HFFc6 (cell line): ENCODE measurements around the gene KLC4. TPM values are rescaled to one million over a fixed set of nuclear protein-coding genes. Genes with fewer than 3 reads are reported as not detected.
"Not testable (repeated sequence)": the region's sequence is repeated elsewhere in the genome, so short reads cannot be mapped to it uniquely, and the experiment has no call there.

ENCODE experiments used
- DNase-seq: peaks from one replicate; pipeline ENCODE4 v3.0.0-alpha.2; 2018
- H3K27ac Mint-ChIP-seq: 2 replicates; pipeline ENCODE4 v1.8.0; 2020; ENCODE audit warnings: mild to moderate bottlenecking, mixed read lengths
- H3K27me3 Mint-ChIP-seq: 2 replicates; pipeline ENCODE4 v1.8.0; 2021; ENCODE audit warnings: mild to moderate bottlenecking, moderate library complexity, mixed read lengths; ENCODE audit not compliant: insufficient read depth
- H3K36me3 Mint-ChIP-seq: 2 replicates; pipeline ENCODE4 v1.8.0; 2021; ENCODE audit warnings: low read depth, mixed read lengths
- H3K4me1 Mint-ChIP-seq: 2 replicates; pipeline ENCODE4 v1.8.0; 2020; ENCODE audit warnings: low read depth, mixed read lengths
- H3K4me3 Mint-ChIP-seq: 2 replicates; pipeline ENCODE4 v1.8.0; 2020; ENCODE audit warnings: mild to moderate bottlenecking, moderate library complexity, mixed read lengths
- H3K9me3 Mint-ChIP-seq: 2 replicates; pipeline ENCODE4 v1.8.0; 2020; ENCODE audit warnings: mild to moderate bottlenecking, mixed read lengths
- CTCF ChIP-seq: fragments of 200-600 bp; sonication (generic); IDR thresholded peaks from 2 replicates; pipeline ENCODE4 v1.5.0; 2021; ENCODE audit warnings: antibody characterized with exemption, mild to moderate bottlenecking
- total RNA-seq, 6 experiments: library from RNA; stranded (reverse); fragmentation: NEBNext Ultra II Directional; extraction: Animal tissue kit (Norgen Biotek cat#: 25700); gene quantifications; 2 replicates in 1 of 6; 3 replicates in 5 of 6; pipeline ENCODE4 v1.2.3, GENCODE V29; 2021

KLC4 gene
- total RNA-seq, 6 experiments from 2014 or later, result 10.7 to 12.6 (median 11.8) TPM

DNA sequence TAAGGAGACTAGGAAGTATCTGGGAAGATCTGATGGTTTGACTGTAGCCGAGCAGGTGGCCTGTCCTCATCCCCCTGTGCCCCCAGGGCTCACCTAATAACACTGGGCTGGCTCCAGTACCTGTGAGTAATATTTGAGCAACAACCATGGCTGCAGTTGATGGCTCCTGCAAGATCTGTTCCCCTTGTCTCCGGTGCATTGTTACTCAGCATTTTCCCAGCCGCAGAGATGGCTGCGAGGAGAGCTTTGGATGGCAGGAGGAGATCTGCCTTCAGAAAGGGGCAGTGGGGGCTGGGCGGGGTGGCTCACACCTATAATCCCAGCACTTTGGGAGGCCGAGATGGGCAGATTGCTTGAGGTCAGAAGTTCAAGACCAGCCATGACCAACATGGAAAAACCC is 55.9 kb downstream of the KLC4 start:
- no peaks in the 10 kb centered on the region for H3K9me3 Mint-ChIP-seq
- H3K4me3 Mint-ChIP-seq, result no peak overlapping the region
- H3K27ac Mint-ChIP-seq, result peak overlapping the region; percentile 95
- no peaks in the 10 kb centered on the region for H3K36me3 Mint-ChIP-seq
- H3K27me3 Mint-ChIP-seq, result peaks cover 5% of the 10 kb centered on the region
- H3K4me1 Mint-ChIP-seq, result peaks cover 48% of the 10 kb centered on the region
- TF ChIP-seq CTCF, result no peak
- no peak for DNase-seq

DNA sequence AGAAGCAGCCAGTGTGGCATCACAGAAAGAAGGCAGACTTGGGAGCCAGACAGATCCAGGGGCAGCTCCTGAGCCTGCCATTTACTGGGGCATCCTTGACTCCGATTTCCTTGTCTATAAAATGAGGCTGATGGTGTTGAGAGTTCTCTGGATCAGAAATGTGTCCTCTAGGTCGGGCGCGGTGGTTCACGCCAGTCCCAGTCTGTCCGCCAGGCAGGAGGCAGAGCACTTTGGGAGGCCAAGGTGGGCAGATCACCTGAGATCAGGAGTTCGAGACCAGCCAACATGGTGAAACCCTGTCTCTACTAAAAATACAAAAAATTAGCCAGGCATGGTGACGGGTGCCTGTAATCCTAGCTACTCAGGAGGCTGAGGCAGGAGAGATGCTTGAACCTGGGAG is 58.0 kb downstream of the KLC4 start:
- H3K4me3 Mint-ChIP-seq, DNase-seq, H3K36me3 Mint-ChIP-seq, H3K9me3 Mint-ChIP-seq, H3K27me3 Mint-ChIP-seq: not testable (repeated sequence)
- Mint-ChIP-seq H3K4me1 (peaks cover 69% of the 10 kb centered on the region), H3K27ac (peak overlapping the region; percentile 95)

GRCh38 chr6:43119482-43119881 is 60.1 kb downstream of the KLC4 start:
- DNase-seq, result no peak
- Mint-ChIP-seq H3K36me3 (no peaks in the 10 kb centered on the region), H3K27me3 (peaks cover 7% of the 10 kb centered on the region), H3K9me3 (no peaks in the 10 kb centered on the region), H3K4me1 (peaks cover 80% of the 10 kb centered on the region), H3K27ac (peak overlapping the region; percentile 97), H3K4me3 (no peak overlapping the region)
- no peak for TF ChIP-seq CTCF

GRCh38 chr6:43120101-43120763 is 60.8 kb downstream of the KLC4 start:
- Mint-ChIP-seq H3K4me3 (peak overlapping the region; percentile 79), H3K9me3 (no peaks in the 10 kb centered on the region), H3K27me3 (peaks cover 9% of the 10 kb centered on the region), H3K36me3 (no peaks in the 10 kb centered on the region), H3K27ac (peak overlapping the region; percentile 97), H3K4me1 (peaks cover 81% of the 10 kb centered on the region)
- no peak for DNase-seq
- no peak for TF ChIP-seq CTCF

DNA sequence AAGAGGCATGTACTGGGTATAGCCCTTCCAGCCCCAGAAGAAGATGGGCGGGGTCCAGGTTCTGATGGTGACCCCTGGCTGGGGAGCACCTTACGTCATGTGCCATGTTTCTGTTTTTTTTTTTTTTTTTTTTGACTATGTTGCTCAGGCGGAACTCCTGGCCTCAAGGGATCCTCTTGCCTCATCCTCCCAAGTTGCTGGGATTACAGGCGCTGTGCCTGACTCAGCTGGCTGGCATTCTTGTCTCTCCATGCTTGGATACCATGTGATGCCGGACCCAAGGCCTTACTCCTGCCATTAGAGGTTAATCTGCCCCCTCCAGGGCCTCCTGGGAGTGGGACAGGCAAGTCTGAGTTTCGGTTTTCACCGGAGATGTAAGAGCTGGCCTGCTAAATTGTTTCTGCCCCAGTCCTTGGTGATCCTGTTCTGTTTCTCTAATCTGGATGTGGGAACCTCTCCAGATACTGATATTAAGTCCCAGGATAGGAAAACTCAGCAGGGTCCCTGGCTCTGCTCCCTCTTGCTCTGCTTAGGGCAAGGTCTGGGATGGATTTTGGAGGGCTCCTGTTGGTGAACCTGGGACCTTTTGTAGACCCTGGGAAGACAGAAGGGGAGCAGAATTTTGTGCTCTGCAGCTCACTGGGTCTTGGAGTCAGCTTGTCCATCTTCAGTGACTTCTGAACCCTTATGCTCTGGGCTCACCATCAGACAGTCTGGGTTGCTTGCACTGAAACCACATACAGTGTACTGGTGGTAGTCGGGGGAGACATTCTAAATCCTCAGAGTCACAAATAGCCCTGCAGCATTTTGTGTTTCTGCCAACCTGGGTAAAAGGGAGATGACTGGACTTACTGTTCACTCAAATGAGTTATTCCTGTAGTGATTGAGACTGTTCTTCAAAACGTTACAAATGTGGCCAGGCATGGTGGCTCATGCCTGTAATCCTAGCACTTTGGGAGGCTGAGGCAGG is 61.8 kb downstream of the KLC4 start:
- Mint-ChIP-seq H3K27me3 (peaks cover 7% of the 10 kb centered on the region), H3K36me3 (peaks cover under 1% of the 10 kb centered on the region; the same call in 1 of the 2 replicates), H3K4me3 (peak overlapping the region; percentile 79), H3K27ac (peak overlapping the region; percentile 97), H3K9me3 (no peaks in the 10 kb centered on the region), H3K4me1 (peaks cover 81% of the 10 kb centered on the region)
- DNase-seq, result peak; percentile 98
- no peak; the same call in 1 of the 2 replicates for TF ChIP-seq CTCF

DNA sequence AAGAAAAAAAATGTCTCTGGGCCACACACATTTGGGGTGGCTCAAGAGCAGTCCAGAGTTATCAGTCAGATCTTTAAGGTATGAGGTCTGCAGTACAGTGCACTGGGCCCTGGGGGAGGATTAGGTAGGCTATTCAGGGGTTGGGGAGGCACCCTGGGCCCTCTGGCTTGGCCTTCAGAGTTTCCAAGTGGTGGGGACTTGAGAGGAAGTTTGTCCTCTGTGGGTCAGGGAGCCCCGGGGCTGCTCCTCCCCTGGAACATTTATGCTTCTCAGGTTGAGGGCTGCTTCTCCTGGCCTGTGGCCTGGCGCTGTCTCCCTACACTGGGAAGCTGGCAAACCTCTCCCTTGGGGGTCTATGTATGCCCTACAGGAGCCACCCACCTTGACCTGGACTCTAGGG is 62.7 kb downstream of the KLC4 start:
- Mint-ChIP-seq H3K36me3 (peaks cover 4% of the 10 kb centered on the region; the same call in 1 of the 2 replicates), H3K9me3 (no peaks in the 10 kb centered on the region), H3K27me3 (peaks cover 4% of the 10 kb centered on the region), H3K27ac (peak overlapping the region; percentile 97), H3K4me1 (peaks cover 78% of the 10 kb centered on the region), H3K4me3 (peak overlapping the region; percentile 79)
- DNase-seq, result no peak
- no peak for TF ChIP-seq CTCF
